T-cell (primary cell): Measurements from ENCODE around the gene CAPN9. TPM values are rescaled to one million over a fixed set of nuclear protein-coding genes. Genes with fewer than 3 reads are reported as not detected.
A peak's percentile ranks its signal among the peaks of the same experiment; 100 is the strongest.

Experiments
- ATAC-seq, 4 experiments: fragments of 200-7000 bp in 3 of 4; fragments of 150-1000 bp in 1 of 4; cut with Tn5 transposase; replicated peaks in 1 of 4; 1 replicate in 3 of 4; 2 replicates in 1 of 4; pipeline ENCODE4 v1.10.0; 2021; ENCODE audit warnings: moderate library complexity in 3 of 4, mild to moderate bottlenecking in 2 of 4, moderate number of reproducible peaks in 1 of 4
- CTCF ChIA-PET, 2 donors: fragments of 300-600 bp; sonication (Branson Sonifier 250); formaldehyde crosslinking; loops; one replicate each; lab custom pipeline; 2022; ENCODE audit warnings: antibody characterized with exemption in 2 of 2; lab: Charles Lee
- POLR2A ChIA-PET, 2 donors: fragments of 300-600 bp; sonication (Branson Sonifier 250); formaldehyde crosslinking; loops; one replicate each; lab custom pipeline; 2022; ENCODE audit warnings: antibody characterized with exemption in 2 of 2; lab: Charles Lee
- DNase-seq, 35 experiments: peaks; one replicate each; pipeline versions ENCODE4 v3.0.0 to v3.0.0-alpha.2; 2013 to 2023
- H3K27ac ChIP-seq: one replicate; pipeline ENCODE4 v1.5.1; 2013; ENCODE audit warnings: low read length
- H3K27me3 ChIP-seq, 2 experiments: replicated peaks in 1 of 2; 1 replicate in 1 of 2; 2 replicates in 1 of 2; pipeline versions ENCODE4 v1.6.1 to v1.7.0; 2013; ENCODE audit warnings: low read length in 1 of 2, mixed read lengths in 1 of 2; ENCODE audit not compliant: control insufficient read depth in 2 of 2, insufficient read depth in 2 of 2; ENCODE audit errors: extremely low read depth in 1 of 2
- H3K36me3 ChIP-seq, 2 donors: 1 replicate in 1 of 2; 2 replicates in 1 of 2; pipeline versions ENCODE4 v1.6.1 to v1.7.0; 2013; ENCODE audit warnings: low read length in 1 of 2; ENCODE audit not compliant: control insufficient read depth in 2 of 2, insufficient read depth in 1 of 2; ENCODE audit errors: extremely low read depth in 1 of 2
- H3K4me1 ChIP-seq, 2 experiments: 1 replicate in 1 of 2; 2 replicates in 1 of 2; pipeline versions ENCODE4 v1.6.1 to v1.7.0; 2013; ENCODE audit warnings: low read length in 2 of 2, mixed read lengths in 1 of 2; ENCODE audit not compliant: insufficient read depth in 2 of 2, control insufficient read depth in 1 of 2; ENCODE audit errors: extremely low read depth in 1 of 2
- H3K4me3 ChIP-seq, 2 donors: 1 replicate in 1 of 2; 2 replicates in 1 of 2; pipeline versions ENCODE4 v1.5.1 to v1.7.0; 2013; ENCODE audit warnings: mild to moderate bottlenecking in 2 of 2, low read length in 1 of 2, moderate library complexity in 1 of 2; ENCODE audit not compliant: control insufficient read depth in 1 of 2; ENCODE audit errors: extremely low read depth in 1 of 2
- H3K9me3 ChIP-seq: 2 replicates; pipeline ENCODE4 v1.7.0; 2013
- H3K27ac Mint-ChIP-seq, 2 donors: one replicate each; pipeline ENCODE4 v1.8.0; 2020 to 2021; ENCODE audit warnings: mild to moderate bottlenecking in 2 of 2, mixed read lengths in 2 of 2
- H3K27me3 Mint-ChIP-seq, 2 donors: one replicate each; pipeline ENCODE4 v1.8.0; 2021 to 2022; ENCODE audit warnings: mixed read lengths in 2 of 2
- H3K36me3 Mint-ChIP-seq: one replicate; pipeline ENCODE4 v1.8.0; 2021; ENCODE audit warnings: mixed read lengths
- H3K4me1 Mint-ChIP-seq, 3 donors: one replicate each; pipeline ENCODE4 v1.8.0; 2020 to 2022; ENCODE audit warnings: mixed read lengths in 3 of 3, mild to moderate bottlenecking in 1 of 3
- H3K4me3 Mint-ChIP-seq, 3 donors: one replicate each; pipeline ENCODE4 v1.8.0; 2020 to 2022; ENCODE audit warnings: mild to moderate bottlenecking in 3 of 3, mixed read lengths in 3 of 3, moderate library complexity in 3 of 3
- H3K9me3 Mint-ChIP-seq, 3 donors: one replicate each; pipeline ENCODE4 v1.8.0; 2020 to 2022; ENCODE audit warnings: mixed read lengths in 3 of 3
- WGBS: methylation state at CpG from one replicate; pipeline ENCODE4 v1.1.5; 2013; ENCODE audit warnings: missing lambda C conversion rate; ENCODE audit not compliant: insufficient coverage; 5-methylcytosine and 5-hydroxymethylcytosine counted together
- total RNA-seq, 35 experiments: library from RNA in 6 of 35; stranded (reverse) in 6 of 35; fragments of 120-200 nt in 1 of 35; gene quantifications; one replicate each; pipeline versions ENCODE4 v1.2.1 to v1.2.4 and lab custom pipeline; 2013 to 2026

CAPN9 gene
- total RNA-seq, 5 donors from 2014 or later (not counting 1 experiment from before 2014, with no cell fraction given) = not detected

- no peaks in the 10 kb centered on the region for H3K9me3 Mint-ChIP-seq
These were observed 3.9 kb downstream of the CAPN9 start for GRCh38 chr1:230750986-230751625.

DNA sequence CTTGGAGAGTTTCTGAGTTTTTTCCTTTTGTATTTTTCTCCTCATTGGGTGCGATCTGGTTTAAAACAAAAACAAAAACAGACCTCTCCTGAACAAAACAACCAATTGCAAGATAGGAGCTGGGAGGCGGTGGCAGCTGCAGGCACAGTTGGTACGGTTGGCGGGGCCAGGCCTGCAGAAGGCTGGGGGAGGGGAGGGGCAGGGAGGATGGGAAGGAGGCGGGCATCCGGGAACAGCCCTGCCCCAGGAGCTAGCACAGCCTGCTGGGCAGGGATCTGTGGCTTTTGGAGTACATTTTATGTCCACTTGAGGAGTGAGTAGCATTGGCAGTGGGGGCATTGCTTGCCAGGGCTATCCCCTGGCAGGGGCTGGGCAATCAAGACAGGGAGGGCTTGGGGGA, 5.2 kb downstream of the CAPN9 start:
- Mint-ChIP-seq H3K36me3 (no peaks in the 10 kb centered on the region), H3K9me3 (no peaks in the 10 kb centered on the region), H3K27ac (no peak overlapping the region), H3K4me3 (no peak overlapping the region), H3K27me3 (peaks cover 0 to 17% of the 10 kb centered on the region in 2 donors), H3K4me1 (no peaks in the 10 kb centered on the region)
- Histone ChIP-seq H3K36me3 (no peaks in the 10 kb centered on the region), H3K27me3 (peaks cover 0 to 22% of the 10 kb centered on the region in 2 experiments), H3K4me3 (no peak overlapping the region), H3K27ac (no peak overlapping the region), H3K9me3 (no peaks in the 10 kb centered on the region), H3K4me1 (no peaks in the 10 kb centered on the region)
- POLR2A ChIA-PET = no interaction called here
- CTCF ChIA-PET = no interaction called here
- DNase-seq (no peak), ATAC-seq (no peak)
- WGBS = 97% methylated on average over 5 of the region's 6 CpGs

More at GRCh38 chr1:230750986-230751625, 3.9 kb downstream of the CAPN9 start:
- WGBS = 73% methylated on average over 6 of the region's 6 CpGs
- Histone ChIP-seq H3K27me3 (peaks cover 0 to 28% of the 10 kb centered on the region in 2 experiments), H3K9me3 (no peaks in the 10 kb centered on the region), H3K36me3 (no peaks in the 10 kb centered on the region), H3K4me3 (no peak overlapping the region), H3K4me1 (no peaks in the 10 kb centered on the region), H3K27ac (no peak overlapping the region)
- Mint-ChIP-seq H3K27me3 (peaks cover 0 to 18% of the 10 kb centered on the region in 2 donors), H3K36me3 (no peaks in the 10 kb centered on the region), H3K4me1 (no peaks in the 10 kb centered on the region), H3K27ac (no peak overlapping the region), H3K4me3 (no peak overlapping the region)
- DNase-seq = no peak
- no peak for ATAC-seq
- ChIA-PET CTCF (no interaction called here), POLR2A (no interaction called here)

- Mint-ChIP-seq H3K36me3 (no peaks in the 10 kb centered on the region), H3K27me3 (peaks cover 0 to 14% of the 10 kb centered on the region in 2 donors), H3K4me3 (peak overlapping the region in 1 of 3 donors; percentile 70), H3K27ac (no peak overlapping the region), H3K4me1 (no peaks in the 10 kb centered on the region), H3K9me3 (no peaks in the 10 kb centered on the region)
- DNase-seq (no peak), ATAC-seq (no peak)
- H3K9me3 ChIP-seq = no peaks in the 10 kb centered on the region
- ChIA-PET CTCF (no interaction called here), POLR2A (no interaction called here)
- WGBS = 94% methylated on average over 4 of the region's 5 CpGs
- peaks cover 0 to 14% of the 10 kb centered on the region in 2 experiments for H3K27me3 ChIP-seq
- peak overlapping the region in 1 of 2 donors; percentile 21 for H3K4me3 ChIP-seq
- no peak overlapping the region for H3K27ac ChIP-seq
- no peaks in the 10 kb centered on the region for H3K36me3 ChIP-seq
- no peaks in the 10 kb centered on the region for H3K4me1 ChIP-seq
These were observed 6.0 kb downstream of the CAPN9 start for GRCh38 chr1:230753191-230753585.

DNA sequence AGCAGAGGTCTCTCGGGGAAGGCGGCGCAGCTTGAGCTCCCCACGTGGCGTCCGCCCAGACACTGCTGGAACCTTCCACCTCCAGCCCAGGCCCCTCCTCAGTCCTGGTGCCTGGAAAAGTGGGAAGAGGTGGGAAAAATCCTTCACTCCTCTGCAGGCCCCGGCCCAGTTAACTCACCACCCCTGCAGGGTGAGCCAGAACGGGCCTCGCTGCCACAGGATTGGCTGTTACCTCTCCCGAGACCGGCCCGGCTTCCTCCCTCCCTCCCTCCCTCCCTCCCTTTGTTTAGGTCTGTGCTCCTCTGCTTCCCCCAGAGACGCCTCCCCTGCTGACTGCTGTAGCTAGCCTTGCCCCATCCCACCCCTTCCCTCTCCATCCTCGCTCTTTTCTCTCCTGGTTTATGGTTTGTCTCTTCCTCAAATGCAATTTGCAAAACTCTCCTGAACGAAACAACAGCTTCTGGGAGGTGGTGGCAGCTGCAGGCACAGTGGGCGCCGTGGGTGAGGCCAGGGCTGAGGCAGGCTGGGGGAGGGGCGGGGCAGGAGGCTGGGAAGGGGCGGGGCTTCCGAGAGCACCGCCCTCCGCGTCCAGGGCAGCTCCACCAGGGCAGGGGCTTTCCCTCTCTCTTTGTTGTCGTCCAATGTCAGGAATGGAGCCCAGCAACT, 6.5 kb downstream of the CAPN9 start:
- H3K27ac ChIP-seq = no peak overlapping the region
- H3K4me1 Mint-ChIP-seq = no peaks in the 10 kb centered on the region
- ChIA-PET CTCF (no interaction called here), POLR2A (no interaction called here)
- no peak overlapping the region for H3K27ac Mint-ChIP-seq
- H3K36me3 Mint-ChIP-seq = no peaks in the 10 kb centered on the region
- H3K9me3 ChIP-seq = no peaks in the 10 kb centered on the region
- H3K27me3 Mint-ChIP-seq = peaks cover 2 to 14% of the 10 kb centered on the region in 2 donors
- DNase-seq (peak in 15 of 35 experiments; percentile 4 to 47 (median 21)), ATAC-seq (peak in 2 of 4 experiments; percentile 30 to 85)
- no peaks in the 10 kb centered on the region for H3K36me3 ChIP-seq
- peaks cover 0 to 12% of the 10 kb centered on the region in 2 experiments for H3K27me3 ChIP-seq
- 5% methylated on average over 7 of the region's 24 CpGs for WGBS
- peak overlapping the region in 1 of 2 donors; percentile 21 for H3K4me3 ChIP-seq
- H3K4me3 Mint-ChIP-seq = peak overlapping the region in 1 of 3 donors; percentile 70
- no peaks in the 10 kb centered on the region for H3K9me3 Mint-ChIP-seq
- H3K4me1 ChIP-seq = no peaks in the 10 kb centered on the region

GRCh38 chr1:230754796-230755195, 7.6 kb downstream of the CAPN9 start:
- Histone ChIP-seq H3K27me3 (peaks cover 0 to 12% of the 10 kb centered on the region in 2 experiments), H3K9me3 (no peaks in the 10 kb centered on the region), H3K27ac (no peak overlapping the region), H3K4me3 (no peak overlapping the region), H3K4me1 (no peaks in the 10 kb centered on the region), H3K36me3 (no peaks in the 10 kb centered on the region)
- ATAC-seq (no peak), DNase-seq (no peak)
- Mint-ChIP-seq H3K9me3 (no peaks in the 10 kb centered on the region), H3K27ac (no peak overlapping the region), H3K4me3 (no peak overlapping the region), H3K36me3 (no peaks in the 10 kb centered on the region), H3K4me1 (no peaks in the 10 kb centered on the region), H3K27me3 (peaks cover 6 to 11% of the 10 kb centered on the region in 2 donors)
- ChIA-PET POLR2A (no interaction called here), CTCF (interaction anchor here in 1 of 2 donors (0.6 kb wide), 1 partner anchor 16 kb away, joined by 4 read pairs; no protein-coding TSS in a partner anchor)
- 89% methylated on average over 3 of the region's 3 CpGs for WGBS

DNA sequence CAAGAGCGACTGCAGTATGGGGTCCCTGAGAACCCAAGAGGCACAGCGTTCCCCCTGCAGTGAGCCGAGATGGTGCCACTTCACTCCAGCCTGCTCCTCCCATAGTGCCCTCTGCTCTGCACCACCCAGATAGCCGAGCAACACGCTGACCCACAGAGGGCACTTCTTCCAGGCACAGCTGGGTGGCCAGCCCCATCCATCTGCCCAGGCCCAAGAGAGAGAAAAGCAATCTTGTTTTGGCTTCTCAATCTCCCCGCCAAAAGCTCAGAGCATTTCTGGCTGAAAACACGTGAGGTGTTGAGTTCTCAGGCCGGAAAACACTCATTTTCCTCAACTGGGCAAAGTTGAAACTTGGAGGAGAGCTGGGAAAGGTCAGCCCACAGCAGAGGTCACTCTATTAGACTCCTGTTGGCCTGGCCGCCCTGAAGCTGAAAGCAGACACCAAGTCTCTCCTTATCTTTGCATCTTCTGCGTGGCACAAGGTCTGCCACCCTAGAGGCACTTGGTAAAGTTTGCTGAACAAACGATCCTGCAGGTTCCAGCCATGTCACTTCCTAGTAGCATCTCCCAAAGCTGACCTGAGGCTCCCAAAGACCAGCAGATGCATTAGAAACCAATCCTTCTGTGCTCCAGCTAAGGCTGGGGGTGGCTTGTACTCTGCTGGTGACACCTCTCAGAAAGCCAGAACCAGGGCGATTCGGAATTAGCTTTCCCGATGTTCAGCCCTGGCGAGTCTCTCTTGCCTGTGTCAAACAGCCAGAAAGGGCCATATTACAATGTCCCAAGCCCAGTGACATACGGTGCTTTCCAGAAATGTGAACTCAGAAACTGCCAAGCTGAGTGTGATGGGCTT, 10.9 kb downstream of the CAPN9 start:
- no peak overlapping the region for H3K4me3 Mint-ChIP-seq
- Histone ChIP-seq H3K4me1 (no peaks in the 10 kb centered on the region), H3K9me3 (no peaks in the 10 kb centered on the region), H3K4me3 (no peak overlapping the region), H3K27me3 (peaks cover 0 to 12% of the 10 kb centered on the region in 2 experiments), H3K27ac (no peak overlapping the region), H3K36me3 (no peaks in the 10 kb centered on the region)
- no peaks in the 10 kb centered on the region for H3K4me1 Mint-ChIP-seq
- DNase-seq (no peak), ATAC-seq (no peak)
- H3K9me3 Mint-ChIP-seq = no peaks in the 10 kb centered on the region
- H3K27ac Mint-ChIP-seq = no peak overlapping the region
- 88% methylated on average over 11 of the region's 16 CpGs for WGBS
- H3K36me3 Mint-ChIP-seq = no peaks in the 10 kb centered on the region
- peaks cover 14 to 15% of the 10 kb centered on the region in 2 donors for H3K27me3 Mint-ChIP-seq
- ChIA-PET POLR2A (no interaction called here), CTCF (no interaction called here)
